HG02623 (cell line): ENCODE results near the gene SIN3A.
A peak's percentile ranks its signal among the peaks of the same experiment; 100 is the strongest.
"Not testable (repeated sequence)": the region's sequence is repeated elsewhere in the genome, so short reads cannot be mapped to it uniquely, and the experiment has no call there.

Source experiments
- ATAC-seq: cut with Tn5 transposase; IDR thresholded peaks from one replicate; pipeline ENCODE4 v1.9.1; 2021; ENCODE audit warnings: moderate library complexity; ENCODE audit not compliant: unreplicated experiment

Gene SIN3A

GRCh38 chr15:75451674-75452363 lies at the start of gene SIN3A:
SIN3A (minus strand) TSS chr15:75451690; CDS start chr15:75430375, 21,315 bp downstream.
- peak; percentile 39 for ATAC-seq

DNA sequence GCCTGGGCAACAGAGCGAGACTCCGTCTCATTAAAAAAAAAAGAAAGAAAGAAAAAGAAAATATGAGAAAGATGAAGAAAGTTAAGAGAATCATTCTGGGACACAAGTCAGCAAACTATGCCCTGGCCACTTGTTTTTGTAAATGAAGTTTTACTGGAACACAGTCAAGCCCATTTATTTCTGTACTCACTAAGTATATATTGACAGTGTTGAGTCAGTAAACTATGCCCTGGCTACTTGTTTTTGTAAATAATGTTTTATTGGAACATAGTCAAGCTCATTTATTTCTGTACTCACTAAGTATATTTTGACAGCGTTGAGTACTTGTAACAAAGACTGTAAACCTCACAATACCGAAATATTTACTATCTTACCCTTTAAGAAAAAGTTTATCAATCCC lies 42.2 kb upstream of the SIN3A start:
- ATAC-seq, result no peak

DNA sequence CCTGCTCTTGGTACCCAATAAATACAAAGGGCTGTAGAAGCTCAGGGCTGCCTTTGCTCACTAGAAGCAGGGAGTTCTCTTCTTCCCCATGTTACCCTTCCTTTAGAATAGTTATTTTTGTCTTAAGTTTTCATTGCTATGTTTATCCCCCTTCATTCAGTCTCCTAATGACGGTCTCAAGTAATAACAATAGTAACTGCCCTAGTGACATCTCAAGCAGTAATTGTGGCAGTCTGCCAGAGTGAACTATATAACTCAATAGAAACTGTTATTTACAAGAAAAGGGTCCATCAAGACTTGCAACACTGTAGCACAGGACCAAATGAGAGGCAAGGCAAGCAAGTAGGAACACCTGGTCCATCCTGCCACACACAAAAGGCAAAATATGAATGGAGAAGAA lies 32.5 kb upstream of the SIN3A start:
- no peak for ATAC-seq

DNA sequence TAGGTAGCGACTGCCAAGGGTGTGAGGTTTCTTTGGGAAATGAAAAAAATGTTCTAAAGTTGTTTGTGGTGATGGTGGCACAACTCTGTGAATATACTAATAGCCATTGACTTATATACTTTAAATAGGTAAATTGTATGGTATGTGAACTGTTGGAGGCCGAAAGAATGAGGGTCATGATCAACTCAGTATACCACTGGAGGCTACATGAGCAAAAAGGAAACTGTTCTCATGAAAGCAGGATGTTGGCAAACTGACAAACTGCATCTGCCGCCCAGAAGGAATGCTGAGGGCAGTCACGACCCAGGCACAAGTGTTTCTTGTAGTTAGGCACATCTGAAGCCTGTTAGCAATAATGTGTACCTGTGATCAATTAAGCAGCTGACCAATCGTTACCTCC lies 32.1 kb upstream of the SIN3A start:
- ATAC-seq, result not testable (repeated sequence)

GRCh38 chr15:75483106-75483505 lies 31.6 kb upstream of the SIN3A start:
- ATAC-seq, result no peak

GRCh38 chr15:75480463-75480862 lies 29.0 kb upstream of the SIN3A start:
- not testable (repeated sequence) for ATAC-seq

- ATAC-seq, result no peak
Observed at GRCh38 chr15:75479670-75480069, 28.2 kb upstream of the SIN3A start.

DNA sequence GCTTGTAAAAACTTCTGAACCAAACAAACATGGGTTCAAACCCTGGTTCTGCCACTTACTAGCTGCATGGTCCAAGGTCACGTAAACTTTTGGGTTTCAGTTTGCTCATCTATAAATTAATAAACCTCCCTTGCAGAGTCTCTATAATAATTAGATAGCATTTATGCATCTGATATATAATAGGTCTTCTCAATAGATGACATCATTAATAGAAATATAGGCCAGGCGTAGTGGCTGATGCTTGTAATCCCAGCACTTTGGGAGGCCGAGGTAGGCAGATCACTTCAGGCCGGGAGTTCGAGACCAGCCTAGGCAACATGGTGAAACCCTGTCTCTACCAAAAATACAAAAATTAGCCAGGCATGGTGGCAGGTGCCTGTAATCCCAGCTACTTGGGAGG lies 25.6 kb upstream of the SIN3A start:
- not testable (repeated sequence) for ATAC-seq

GRCh38 chr15:75468913-75469598 lies 17.6 kb upstream of the SIN3A start:
- ATAC-seq, result no peak

- ATAC-seq, result no peak
Observed at GRCh38 chr15:75460646-75461045, 9.2 kb upstream of the SIN3A start.

- no peak for ATAC-seq
Observed at GRCh38 chr15:75459581-75459980, 8.1 kb upstream of the SIN3A start.

GRCh38 chr15:75456710-75457109 lies 5.2 kb upstream of the SIN3A start:
- no peak for ATAC-seq

DNA sequence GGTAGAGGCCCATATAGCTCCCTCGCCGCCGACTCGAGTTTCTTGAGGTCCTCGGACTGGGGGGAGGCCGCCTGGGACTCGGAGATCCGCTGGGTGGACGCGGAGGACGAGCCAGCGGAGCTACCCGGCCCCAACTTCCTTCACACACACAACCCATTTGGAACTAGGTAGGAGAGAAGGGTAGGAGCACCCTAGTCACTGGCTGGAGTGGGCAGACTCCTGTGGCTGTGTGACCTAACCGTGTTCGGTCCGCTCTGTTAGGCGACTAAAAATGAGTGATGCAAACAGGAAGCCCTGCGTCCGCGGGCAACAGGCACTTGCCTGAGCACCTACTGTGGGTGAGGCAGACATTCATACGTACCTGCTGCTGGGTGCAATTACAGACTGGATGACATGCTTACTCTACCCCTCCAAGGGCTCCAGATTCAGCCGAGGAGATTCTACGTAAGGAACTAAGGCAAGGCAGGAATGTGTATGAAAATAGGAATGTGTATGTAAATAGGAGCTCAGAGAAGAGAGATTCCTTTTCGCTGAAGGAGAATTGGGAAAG lies 4.6 kb upstream of the SIN3A start:
- no peak for ATAC-seq

- ATAC-seq, result no peak
Observed at GRCh38 chr15:75455424-75455981, 4.0 kb upstream of the SIN3A start.

GRCh38 chr15:75454471-75455378 lies 3.2 kb upstream of the SIN3A start:
- ATAC-seq, result no peak

- ATAC-seq, result peak; percentile 30
Observed at GRCh38 chr15:75453703-75454470, 2.4 kb upstream of the SIN3A start.

- no peak for ATAC-seq
Observed at GRCh38 chr15:75452865-75453702, 1.6 kb upstream of the SIN3A start.

- ATAC-seq, result no peak
Observed at GRCh38 chr15:75452364-75452864, 924 bp upstream of the SIN3A start.

DNA sequence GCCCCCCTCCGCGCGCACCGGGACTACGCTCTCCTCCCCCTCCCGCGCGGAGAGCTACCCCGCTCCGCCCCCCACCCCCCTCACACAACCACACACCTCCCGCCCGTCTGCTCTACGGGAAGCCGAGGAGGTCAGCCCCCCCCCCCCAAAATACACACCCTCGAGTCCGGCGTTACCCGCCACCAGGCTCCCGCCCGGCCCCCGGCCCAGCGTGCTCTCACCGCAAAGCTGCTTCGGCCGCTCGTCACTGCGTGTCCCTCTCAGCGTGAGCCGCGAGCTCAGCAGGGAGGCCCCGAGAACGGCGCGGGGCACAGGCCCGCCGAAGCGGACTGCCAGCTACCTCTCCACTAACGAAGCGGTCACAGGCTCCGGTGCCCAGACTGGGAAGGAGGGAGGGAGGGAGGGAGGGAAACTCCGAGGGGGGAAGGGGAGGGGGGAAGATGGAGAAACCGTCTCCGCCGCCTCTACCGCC lies 252 bp downstream of the SIN3A start:
- no peak for ATAC-seq
